Type B pancreatic cell (in vitro differentiated cells): Measurements from ENCODE around the gene SIPA1L3. TPM values are rescaled to one million over a fixed set of nuclear protein-coding genes. Genes with fewer than 3 reads are reported as not detected.
A peak's percentile ranks its signal among the peaks of the same experiment; 100 is the strongest.

Source experiments
- DNase-seq: peaks from one replicate; pipeline ENCODE4 v3.0.0; 2021; ENCODE audit warnings: mixed read lengths; ENCODE audit not compliant: unreplicated experiment; ENCODE audit errors: extremely low spot score
- H3K27ac Mint-ChIP-seq: 2 replicates; pipeline ENCODE4 v1.8.0; 2021; ENCODE audit warnings: mild to moderate bottlenecking, mixed read lengths
- H3K27me3 Mint-ChIP-seq: 2 replicates; pipeline ENCODE4 v1.8.0; 2021; ENCODE audit warnings: mixed read lengths
- H3K36me3 Mint-ChIP-seq: 2 replicates; pipeline ENCODE4 v1.8.0; 2021; ENCODE audit warnings: mixed read lengths
- H3K4me1 Mint-ChIP-seq: one replicate; pipeline ENCODE4 v1.8.0; 2021; ENCODE audit warnings: mixed read lengths; ENCODE audit not compliant: unreplicated experiment
- H3K4me3 Mint-ChIP-seq: 2 replicates; pipeline ENCODE4 v1.8.0; 2021; ENCODE audit warnings: mild to moderate bottlenecking, mixed read lengths
- H3K9me3 Mint-ChIP-seq: 2 replicates; pipeline ENCODE4 v1.8.0; 2021; ENCODE audit warnings: mixed read lengths
- CTCF ChIP-seq: fragments of 200-600 bp; sonication (generic); conservative IDR thresholded peaks from 2 replicates; pipeline ENCODE4 v1.5.0; 2021; ENCODE audit warnings: antibody characterized with exemption, mild to moderate bottlenecking
- total RNA-seq: library from RNA; stranded (reverse); gene quantifications from 2 replicates; pipeline ENCODE4 v1.2.1, GENCODE V29; 2021; ENCODE audit warnings: low replicate concordance

The SIPA1L3 gene
- total RNA-seq, 1 donor from 2014 or later: 53.7 TPM

DNA sequence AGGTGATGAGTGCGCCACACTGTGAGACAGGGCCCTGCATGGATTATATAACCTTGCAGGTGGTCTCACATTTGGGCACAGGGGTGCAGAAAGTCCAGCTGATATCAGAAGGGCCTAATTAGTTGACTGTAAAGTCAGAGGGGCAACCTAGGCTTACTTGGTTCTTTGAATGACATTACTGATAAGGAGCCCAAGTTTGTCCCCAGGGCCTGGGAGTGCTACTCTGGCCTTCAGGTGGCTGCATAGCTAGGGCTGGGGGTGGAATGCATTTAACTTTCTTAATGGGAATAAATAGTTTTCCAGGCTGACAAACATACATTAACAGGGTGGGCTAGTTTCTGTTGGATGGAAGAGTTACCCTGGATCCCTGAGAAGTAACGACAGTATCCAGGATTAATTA, 3.9 kb upstream of the SIPA1L3 start:
- TF ChIP-seq CTCF: no peak
- Mint-ChIP-seq H3K27ac (peak overlapping the region; percentile 74), H3K27me3 (no peaks in the 10 kb centered on the region), H3K4me3 (peak overlapping the region; percentile 55), H3K36me3 (no peaks in the 10 kb centered on the region), H3K9me3 (no peaks in the 10 kb centered on the region), H3K4me1 (peaks cover 15% of the 10 kb centered on the region)
- DNase-seq: no peak

DNA sequence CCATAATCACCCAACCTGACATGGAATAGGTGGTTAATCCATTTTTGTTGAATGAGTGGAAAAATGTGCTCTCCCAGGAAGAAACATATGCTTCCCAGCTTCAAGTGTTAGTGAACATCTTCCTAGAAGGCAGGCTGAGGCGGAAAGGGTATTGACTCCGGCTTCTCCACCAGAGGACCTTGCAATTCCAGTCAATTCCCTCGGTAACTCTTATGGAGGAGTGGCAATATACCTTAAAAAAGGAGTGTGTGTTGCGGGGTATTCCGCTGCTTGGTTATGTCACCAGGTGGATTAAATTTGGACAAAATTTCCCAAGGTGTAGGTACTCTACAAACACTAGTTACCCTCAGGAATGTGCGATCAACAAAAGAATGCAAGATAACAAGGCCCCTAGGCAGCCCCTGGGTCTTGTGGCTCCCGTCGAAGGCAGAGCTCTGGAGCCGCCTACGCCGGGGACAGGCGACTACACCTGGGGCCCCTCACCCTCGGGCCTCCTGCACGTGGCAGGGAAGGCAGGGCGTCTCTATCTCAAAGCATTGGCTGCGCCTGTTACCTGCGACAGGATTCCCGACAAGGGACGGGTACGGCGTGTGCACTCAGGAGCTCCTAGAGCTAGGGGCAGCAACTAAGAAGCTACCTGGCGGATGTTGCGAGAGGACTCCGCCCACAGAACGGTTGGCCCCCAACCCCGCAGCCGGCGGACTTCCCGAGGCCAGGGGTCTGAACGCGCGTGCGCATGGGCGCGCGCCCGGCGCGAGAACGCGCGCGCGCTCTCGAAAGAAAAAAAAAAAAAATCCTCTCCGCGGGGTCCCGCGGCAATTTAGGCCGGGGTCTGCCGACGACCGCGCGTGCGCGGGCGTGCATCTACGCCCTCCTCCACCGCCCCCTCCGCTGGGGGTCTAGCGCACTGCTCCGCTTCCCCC, 801 bp upstream of the SIPA1L3 start, which contains the start of gene WDR87:
Gene WDR87, minus strand, starts transcription at position 649 of the 923 bp plus-strand sequence. CDS start 8,355 bp downstream, outside the sequence.
- peak; percentile 87 for DNase-seq
- peak within 1 kb of the TSS; percentile 94 for H3K27ac Mint-ChIP-seq
- H3K4me3 Mint-ChIP-seq: peak within 1 kb of the TSS; percentile 95
- H3K9me3 Mint-ChIP-seq: no peaks in the 10 kb centered on the region
- H3K36me3 Mint-ChIP-seq: no peaks in the 10 kb centered on the region
- TF ChIP-seq CTCF: no peak
- H3K4me1 Mint-ChIP-seq: peaks cover 35% of the 10 kb centered on the region
- H3K27me3 Mint-ChIP-seq: no peaks in the 10 kb centered on the region

DNA sequence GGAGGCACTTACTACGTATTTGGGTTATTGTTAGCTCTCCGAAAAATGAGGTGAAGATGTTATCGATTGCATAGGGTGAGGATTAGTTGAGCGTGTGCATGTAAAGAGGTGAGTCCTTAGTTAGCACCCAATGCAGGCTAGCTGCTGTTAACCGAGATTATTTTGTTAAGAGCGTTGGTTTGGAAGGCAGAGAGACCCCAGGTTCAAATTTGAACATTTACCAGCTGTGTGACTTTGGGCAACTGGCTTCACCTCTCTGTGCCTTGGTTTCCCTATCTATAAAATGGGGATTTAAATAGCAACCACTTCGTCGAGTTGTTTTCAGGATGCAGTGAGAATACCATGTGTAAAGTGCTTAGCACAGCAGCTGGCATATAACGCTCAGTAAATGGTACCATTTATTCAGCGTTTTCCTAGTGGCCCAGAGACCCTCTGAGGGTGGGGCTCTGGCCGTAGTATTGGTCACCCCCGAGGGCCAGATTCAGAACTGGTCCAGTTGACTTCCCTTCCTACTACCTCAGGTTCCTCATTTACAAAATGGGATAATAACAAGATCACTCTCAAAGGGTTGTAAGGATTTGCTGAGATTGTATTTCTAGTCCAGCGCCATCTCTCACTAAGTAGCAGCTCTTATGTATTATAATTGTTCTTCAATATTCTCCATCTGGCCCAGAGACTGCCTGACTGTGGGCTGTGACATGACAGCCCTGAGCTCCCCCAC, 887 bp downstream of the SIPA1L3 start:
- H3K27ac Mint-ChIP-seq: peak overlapping the region; percentile 26
- H3K36me3 Mint-ChIP-seq: peaks cover 6% of the 10 kb centered on the region
- H3K9me3 Mint-ChIP-seq: no peaks in the 10 kb centered on the region
- H3K27me3 Mint-ChIP-seq: no peaks in the 10 kb centered on the region
- DNase-seq: no peak
- no peak for TF ChIP-seq CTCF
- peak overlapping the region; percentile 89 for H3K4me3 Mint-ChIP-seq
- peaks cover 29% of the 10 kb centered on the region for H3K4me1 Mint-ChIP-seq

DNA sequence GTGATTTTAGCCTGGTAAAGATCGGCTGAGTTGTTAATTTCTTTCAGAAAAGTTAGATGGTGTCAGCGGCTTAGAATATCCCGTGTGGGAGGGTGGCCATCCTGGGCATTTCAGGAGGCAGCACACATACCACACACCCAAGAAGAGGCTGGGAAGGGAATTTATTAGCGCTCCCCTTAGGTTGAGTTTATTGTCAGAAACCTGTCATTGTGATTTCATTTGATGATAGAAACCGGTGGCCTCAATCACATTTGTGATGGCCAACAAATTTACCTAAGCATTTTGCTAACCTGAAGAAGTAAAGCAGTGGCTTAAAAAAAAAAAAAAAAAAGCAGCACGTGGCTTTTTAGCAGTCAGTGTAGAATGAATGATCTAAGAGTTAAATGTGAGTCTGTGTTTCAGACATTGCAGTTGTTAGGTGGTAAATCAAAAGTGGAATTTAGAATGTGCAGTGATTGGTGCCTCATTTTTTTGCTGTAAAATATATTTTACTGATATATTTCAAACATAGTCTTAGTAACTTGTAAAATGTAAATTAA, 2.7 kb downstream of the SIPA1L3 start:
- no peak for DNase-seq
- TF ChIP-seq CTCF: no peak
- peaks cover 29% of the 10 kb centered on the region for H3K4me1 Mint-ChIP-seq
- H3K4me3 Mint-ChIP-seq: peak overlapping the region; percentile 25
- peaks cover 6% of the 10 kb centered on the region for H3K36me3 Mint-ChIP-seq
- no peaks in the 10 kb centered on the region for H3K9me3 Mint-ChIP-seq
- H3K27ac Mint-ChIP-seq: no peak overlapping the region
- H3K27me3 Mint-ChIP-seq: no peaks in the 10 kb centered on the region

DNA sequence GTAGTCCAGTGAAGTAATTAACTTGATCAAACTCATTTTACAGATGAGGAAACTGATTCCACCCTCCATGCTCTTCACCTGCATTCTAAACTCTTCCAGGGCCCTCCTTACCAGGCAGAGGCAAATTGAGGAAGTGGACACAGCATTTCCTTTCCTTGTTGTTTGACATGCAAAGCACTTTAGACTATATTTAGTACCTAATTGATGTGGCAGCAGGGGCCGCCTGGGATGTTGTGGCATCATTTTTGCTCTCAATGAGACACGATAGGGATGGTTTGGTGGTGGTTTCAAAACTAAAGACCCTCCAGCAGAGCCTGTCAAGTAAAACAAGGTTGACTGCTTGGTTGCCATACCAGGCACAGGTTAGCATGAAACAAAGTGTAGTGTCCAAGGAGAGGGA, 7.9 kb downstream of the SIPA1L3 start:
- TF ChIP-seq CTCF: no peak
- peaks cover 17% of the 10 kb centered on the region for H3K36me3 Mint-ChIP-seq
- no peak for DNase-seq
- H3K4me1 Mint-ChIP-seq: peaks cover 9% of the 10 kb centered on the region
- no peaks in the 10 kb centered on the region for H3K9me3 Mint-ChIP-seq
- peak overlapping the region; percentile 12 for H3K27ac Mint-ChIP-seq
- H3K4me3 Mint-ChIP-seq: no peak overlapping the region
- no peaks in the 10 kb centered on the region for H3K27me3 Mint-ChIP-seq
